ENCODE measurements around the gene MYO15B.

GRCh38 chr17:75635610-75636202, 48.1 kb downstream of the MYO15B start:
- TF ChIP-seq CTCF (IDR thresholded peaks at IDR 0.05 in 4 of 5, conservative IDR thresholded peaks at IDR 0.05 in 1 of 5) (no peak), POLR2A (IDR thresholded peaks at IDR 0.05) (no peak)
